ENCODE results near the gene IFNL3.
A peak's percentile ranks its signal among the peaks of the same experiment; 100 is the strongest.
"Not testable (repeated sequence)": the region's sequence is repeated elsewhere in the genome, so short reads cannot be mapped to it uniquely, and the experiment has no call there.

Gene IFNL3

DNA sequence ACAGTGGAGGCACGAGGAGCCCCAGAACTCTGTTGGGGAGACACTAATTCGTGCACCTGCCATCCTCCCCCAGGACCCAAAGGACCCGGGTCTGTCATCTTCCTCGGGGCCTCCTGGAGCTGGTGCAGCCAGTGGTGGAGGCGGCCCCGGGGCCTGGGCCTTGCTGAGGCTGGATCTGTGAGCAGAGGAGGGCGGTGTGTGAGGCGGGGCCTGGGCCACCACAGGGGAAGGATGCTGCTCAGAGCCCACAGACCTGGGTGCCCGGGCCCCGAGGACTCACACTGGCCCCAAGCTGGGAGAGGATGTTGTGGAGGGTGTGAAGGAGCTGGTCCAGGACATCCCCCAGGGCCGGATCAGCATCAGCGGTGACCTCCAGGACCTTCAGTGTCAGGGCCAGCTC, 8.3 kb downstream of the IFNL3 start:
- TF ChIP-seq, protein P1, sequence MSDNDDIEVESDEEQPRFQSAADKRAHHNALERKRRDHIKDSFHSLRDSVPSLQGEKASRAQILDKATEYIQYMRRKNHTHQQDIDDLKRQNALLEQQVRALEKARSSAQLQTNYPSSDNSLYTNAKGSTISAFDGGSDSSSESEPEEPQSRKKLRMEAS (IDR thresholded peaks at IDR 0.05; ENCODE audit: low read depth, low read length) = no peak
- no peak for TF ChIP-seq MYC (IDR thresholded peaks at IDR 0.05; ENCODE audit: low read depth, low read length)
- TF ChIP-seq POLR2A (IDR thresholded peaks at IDR 0.05; ENCODE audit: extremely low read depth, insufficient read length) = no peak
- TF ChIP-seq, protein P2, sequence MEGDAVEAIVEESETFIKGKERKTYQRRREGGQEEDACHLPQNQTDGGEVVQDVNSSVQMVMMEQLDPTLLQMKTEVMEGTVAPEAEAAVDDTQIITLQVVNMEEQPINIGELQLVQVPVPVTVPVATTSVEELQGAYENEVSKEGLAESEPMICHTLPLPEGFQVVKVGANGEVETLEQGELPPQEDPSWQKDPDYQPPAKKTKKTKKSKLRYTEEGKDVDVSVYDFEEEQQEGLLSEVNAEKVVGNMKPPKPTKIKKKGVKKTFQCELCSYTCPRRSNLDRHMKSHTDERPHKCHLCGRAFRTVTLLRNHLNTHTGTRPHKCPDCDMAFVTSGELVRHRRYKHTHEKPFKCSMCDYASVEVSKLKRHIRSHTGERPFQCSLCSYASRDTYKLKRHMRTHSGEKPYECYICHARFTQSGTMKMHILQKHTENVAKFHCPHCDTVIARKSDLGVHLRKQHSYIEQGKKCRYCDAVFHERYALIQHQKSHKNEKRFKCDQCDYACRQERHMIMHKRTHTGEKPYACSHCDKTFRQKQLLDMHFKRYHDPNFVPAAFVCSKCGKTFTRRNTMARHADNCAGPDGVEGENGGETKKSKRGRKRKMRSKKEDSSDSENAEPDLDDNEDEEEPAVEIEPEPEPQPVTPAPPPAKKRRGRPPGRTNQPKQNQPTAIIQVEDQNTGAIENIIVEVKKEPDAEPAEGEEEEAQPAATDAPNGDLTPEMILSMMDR (IDR thresholded peaks at IDR 0.05; ENCODE audit: low read depth, low read length) = no peak
- DNase-seq (ENCODE audit: low read depth) = no peak
- no peak overlapping the region for H3K4me3 ChIP-seq (ENCODE audit: low read depth, low read length)

DNA sequence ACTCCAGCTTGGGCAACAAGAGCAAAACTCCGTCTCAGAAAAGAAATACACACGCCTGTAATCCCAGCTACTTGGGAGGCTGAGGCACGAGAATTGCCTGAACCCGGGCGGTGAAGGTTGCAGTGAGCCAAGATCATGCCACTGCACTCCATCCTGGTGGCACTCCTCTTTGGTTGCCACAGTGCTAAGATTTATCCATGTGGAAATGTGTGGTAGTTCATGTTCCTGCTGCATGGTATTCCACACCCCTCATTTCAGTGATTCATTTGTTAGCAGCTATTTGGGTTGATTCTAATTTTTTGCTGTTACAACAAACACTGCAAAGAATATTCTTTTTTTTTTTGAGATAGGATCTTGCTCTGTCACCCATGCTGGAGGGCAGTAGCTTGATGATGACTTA, 12.1 kb downstream of the IFNL3 start:
- no peak for DNase-seq (ENCODE audit: low read depth)
- TF ChIP-seq POLR2A (IDR thresholded peaks at IDR 0.05; ENCODE audit: extremely low read depth, insufficient read length) = no peak
- TF ChIP-seq, protein P1 (IDR thresholded peaks at IDR 0.05; ENCODE audit: low read depth, low read length) = no peak
- TF ChIP-seq MYC (IDR thresholded peaks at IDR 0.05; ENCODE audit: low read depth, low read length) = no peak
- TF ChIP-seq, protein P2 (IDR thresholded peaks at IDR 0.05; ENCODE audit: low read depth, low read length) = no peak
- H3K4me3 ChIP-seq (ENCODE audit: low read depth, low read length) = no peak overlapping the region

DNA sequence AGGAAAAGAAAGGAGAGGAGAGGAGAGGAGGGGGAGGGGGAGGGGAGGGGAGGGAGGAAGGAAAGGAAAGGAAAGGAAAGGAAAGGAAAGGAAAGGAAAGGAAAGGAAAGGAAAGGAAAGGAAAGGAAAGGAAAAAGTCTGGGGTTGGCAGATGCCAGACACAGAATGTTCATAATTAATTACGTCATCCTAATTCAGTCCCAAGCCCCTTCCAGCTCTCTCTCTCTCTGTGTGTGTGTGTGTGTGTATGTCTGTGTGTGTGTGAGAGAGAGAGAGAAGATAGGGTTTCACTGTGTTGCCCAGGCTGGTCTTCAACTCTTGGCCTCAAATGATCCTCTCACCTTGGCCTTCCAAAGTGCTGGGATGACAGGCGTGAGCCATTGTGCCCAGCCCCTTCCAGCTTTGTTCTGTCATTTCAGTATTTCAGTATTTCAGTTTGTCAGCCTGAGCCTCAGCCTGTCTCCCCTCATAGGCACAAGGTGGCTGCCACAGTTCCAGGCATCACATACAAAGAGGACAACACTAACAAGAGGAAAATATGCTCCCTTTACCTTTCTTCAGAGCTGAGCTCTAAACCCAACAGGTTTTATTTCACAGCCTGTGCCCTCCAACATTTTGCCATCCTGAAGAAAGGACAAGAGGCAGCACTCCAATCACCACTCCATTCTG, 14.6 kb downstream of the IFNL3 start:
- no peak overlapping the region for H3K4me3 ChIP-seq (ENCODE audit: low read depth, low read length)
- DNase-seq (ENCODE audit: low read depth) = no peak
- TF ChIP-seq, protein P2 (IDR thresholded peaks at IDR 0.05; ENCODE audit: low read depth, low read length) = no peak
- TF ChIP-seq, protein P1 (IDR thresholded peaks at IDR 0.05; ENCODE audit: low read depth, low read length) = no peak
- TF ChIP-seq MYC (IDR thresholded peaks at IDR 0.05; ENCODE audit: low read depth, low read length) = no peak
- TF ChIP-seq POLR2A (IDR thresholded peaks at IDR 0.05; ENCODE audit: extremely low read depth, insufficient read length) = no peak

DNA sequence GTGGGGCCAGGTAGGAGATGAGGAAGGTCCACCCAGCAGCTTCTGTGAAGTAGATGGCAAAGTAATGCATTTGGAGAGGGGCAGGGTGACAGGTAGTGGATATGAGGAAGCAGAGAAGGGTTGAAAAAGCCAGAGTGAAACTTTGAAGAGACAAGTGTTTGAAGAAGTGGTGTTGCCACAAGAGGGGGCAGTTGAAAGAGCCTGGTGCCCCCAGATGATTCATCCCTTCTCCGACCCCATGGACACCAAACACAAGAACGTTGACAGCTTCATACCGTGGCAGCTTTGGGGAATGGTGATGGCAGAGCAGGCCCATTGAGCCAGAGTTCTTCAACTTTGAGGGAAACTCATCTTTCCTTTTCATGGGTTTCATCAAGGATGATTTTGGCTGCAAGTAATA, 19.9 kb downstream of the IFNL3 start:
- H3K4me3 ChIP-seq (ENCODE audit: low read depth, low read length) = no peak overlapping the region
- TF ChIP-seq POLR2A (IDR thresholded peaks at IDR 0.05; ENCODE audit: extremely low read depth, insufficient read length) (no peak), MYC (IDR thresholded peaks at IDR 0.05; ENCODE audit: low read depth, low read length) (no peak)
- TF ChIP-seq, protein P2 (IDR thresholded peaks at IDR 0.05; ENCODE audit: low read depth, low read length) = no peak
- TF ChIP-seq, protein P1 (IDR thresholded peaks at IDR 0.05; ENCODE audit: low read depth, low read length) = no peak
- peak; percentile 38 for DNase-seq (ENCODE audit: low read depth)

DNA sequence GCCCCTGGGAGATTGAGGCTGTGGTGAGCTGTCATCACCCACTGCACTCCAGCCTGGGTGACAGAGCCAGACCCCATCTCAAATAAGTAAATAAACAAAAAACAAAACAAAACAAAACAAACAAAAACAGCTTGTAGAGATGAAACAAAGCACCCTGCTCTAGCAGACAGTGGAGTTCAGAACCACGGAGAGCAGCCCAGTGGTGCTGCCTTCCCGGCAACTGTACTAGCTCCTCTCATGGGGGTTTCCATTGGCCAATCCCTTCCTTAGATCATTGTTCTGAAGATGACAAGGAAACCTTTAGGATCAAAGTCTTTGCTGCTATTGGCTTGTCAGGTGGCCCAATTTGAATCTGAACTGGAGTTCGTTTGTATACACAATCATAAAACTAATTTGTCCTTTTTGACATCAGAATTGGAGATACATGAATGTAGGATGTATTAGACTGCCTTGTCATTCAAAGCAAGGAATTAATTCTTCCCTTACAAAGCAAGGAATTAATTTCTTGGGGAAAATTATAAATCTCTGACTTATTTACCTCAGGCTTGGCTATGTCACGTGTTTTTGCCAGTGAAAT, 21.0 kb downstream of the IFNL3 start:
- no peak overlapping the region for H3K4me3 ChIP-seq (ENCODE audit: low read depth, low read length)
- DNase-seq (ENCODE audit: low read depth) = peak; percentile 16
- TF ChIP-seq, protein P1 (IDR thresholded peaks at IDR 0.05; ENCODE audit: low read depth, low read length) = no peak
- TF ChIP-seq, protein P2 (IDR thresholded peaks at IDR 0.05; ENCODE audit: low read depth, low read length) = no peak
- TF ChIP-seq MYC (IDR thresholded peaks at IDR 0.05; ENCODE audit: low read depth, low read length) (no peak), POLR2A (IDR thresholded peaks at IDR 0.05; ENCODE audit: extremely low read depth, insufficient read length) (no peak)

DNA sequence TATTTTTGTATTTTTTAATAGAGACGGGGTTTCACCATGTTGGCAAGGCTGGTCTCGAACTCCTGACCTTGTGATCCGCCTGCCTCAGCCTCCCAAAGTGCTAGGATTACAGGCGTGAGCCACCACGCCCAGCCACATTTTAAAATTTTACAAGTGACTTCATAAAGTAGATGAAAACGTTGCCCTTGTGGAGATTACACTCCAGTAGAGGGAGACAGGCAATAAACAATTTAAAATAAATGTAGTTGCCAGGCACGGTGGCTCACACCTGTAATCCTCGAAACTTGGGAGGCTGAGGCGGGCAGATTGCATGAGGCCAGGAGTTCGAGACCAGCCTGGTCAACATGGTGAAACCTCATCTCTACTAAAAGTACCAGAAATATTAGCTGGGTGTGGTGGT, 25.7 kb downstream of the IFNL3 start:
- H3K4me3 ChIP-seq (ENCODE audit: low read depth, low read length); DNase-seq (ENCODE audit: low read depth): not testable (repeated sequence)

Data from NB4 (cell line).